ENCODE data around the gene NPLOC4.

DNA sequence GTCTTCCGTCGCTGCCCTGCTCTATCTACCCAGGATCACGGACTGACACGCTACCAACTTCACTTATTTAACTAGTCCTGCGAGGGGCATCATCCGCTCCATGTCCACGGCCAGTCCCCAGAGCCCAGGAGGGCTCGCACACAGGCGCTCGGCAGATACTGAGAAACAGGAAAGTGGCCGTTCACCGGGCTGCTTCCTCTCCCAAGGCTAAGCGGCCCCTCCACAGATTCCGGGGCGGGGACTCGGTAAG, 29.1 kb upstream of the NPLOC4 start:
- TF ChIP-seq, protein P1, sequence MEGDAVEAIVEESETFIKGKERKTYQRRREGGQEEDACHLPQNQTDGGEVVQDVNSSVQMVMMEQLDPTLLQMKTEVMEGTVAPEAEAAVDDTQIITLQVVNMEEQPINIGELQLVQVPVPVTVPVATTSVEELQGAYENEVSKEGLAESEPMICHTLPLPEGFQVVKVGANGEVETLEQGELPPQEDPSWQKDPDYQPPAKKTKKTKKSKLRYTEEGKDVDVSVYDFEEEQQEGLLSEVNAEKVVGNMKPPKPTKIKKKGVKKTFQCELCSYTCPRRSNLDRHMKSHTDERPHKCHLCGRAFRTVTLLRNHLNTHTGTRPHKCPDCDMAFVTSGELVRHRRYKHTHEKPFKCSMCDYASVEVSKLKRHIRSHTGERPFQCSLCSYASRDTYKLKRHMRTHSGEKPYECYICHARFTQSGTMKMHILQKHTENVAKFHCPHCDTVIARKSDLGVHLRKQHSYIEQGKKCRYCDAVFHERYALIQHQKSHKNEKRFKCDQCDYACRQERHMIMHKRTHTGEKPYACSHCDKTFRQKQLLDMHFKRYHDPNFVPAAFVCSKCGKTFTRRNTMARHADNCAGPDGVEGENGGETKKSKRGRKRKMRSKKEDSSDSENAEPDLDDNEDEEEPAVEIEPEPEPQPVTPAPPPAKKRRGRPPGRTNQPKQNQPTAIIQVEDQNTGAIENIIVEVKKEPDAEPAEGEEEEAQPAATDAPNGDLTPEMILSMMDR (conservative IDR thresholded peaks at IDR 0.05), result no peak
- TF ChIP-seq EZH2 (IDR thresholded peaks at IDR 0.05; ENCODE audit: low read depth), result no peak
